22Rv1 (cell line): Measurements from ENCODE around the gene BFSP2.

Experiments
- CTCF ChIP-seq: fragments of 450-650 bp; IDR thresholded peaks from 2 replicates; pipeline ENCODE4 v1.5.1; 2017; ENCODE audit warnings: mild to moderate bottlenecking
- ZFX ChIP-seq: fragments of 450-650 bp; IDR thresholded peaks from 2 replicates; pipeline ENCODE4 v1.6.1; 2017; ENCODE audit warnings: antibody characterized with exemption, borderline replicate concordance

- no peak for TF ChIP-seq CTCF
- no peak for TF ChIP-seq ZFX
Measured at GRCh38 chr3:133474817-133475216, 75.0 kb downstream of the BFSP2 start.
